HG02588 (cell line): ENCODE results near the gene PALM3.
"Not testable (repeated sequence)": the region's sequence is repeated elsewhere in the genome, so short reads cannot be mapped to it uniquely, and the experiment has no call there.

Source experiments
- ATAC-seq: cut with Tn5 transposase; IDR thresholded peaks from one replicate; pipeline ENCODE4 v1.9.1; 2021; ENCODE audit warnings: mild to moderate bottlenecking, moderate library complexity; ENCODE audit not compliant: unreplicated experiment

Gene PALM3

DNA sequence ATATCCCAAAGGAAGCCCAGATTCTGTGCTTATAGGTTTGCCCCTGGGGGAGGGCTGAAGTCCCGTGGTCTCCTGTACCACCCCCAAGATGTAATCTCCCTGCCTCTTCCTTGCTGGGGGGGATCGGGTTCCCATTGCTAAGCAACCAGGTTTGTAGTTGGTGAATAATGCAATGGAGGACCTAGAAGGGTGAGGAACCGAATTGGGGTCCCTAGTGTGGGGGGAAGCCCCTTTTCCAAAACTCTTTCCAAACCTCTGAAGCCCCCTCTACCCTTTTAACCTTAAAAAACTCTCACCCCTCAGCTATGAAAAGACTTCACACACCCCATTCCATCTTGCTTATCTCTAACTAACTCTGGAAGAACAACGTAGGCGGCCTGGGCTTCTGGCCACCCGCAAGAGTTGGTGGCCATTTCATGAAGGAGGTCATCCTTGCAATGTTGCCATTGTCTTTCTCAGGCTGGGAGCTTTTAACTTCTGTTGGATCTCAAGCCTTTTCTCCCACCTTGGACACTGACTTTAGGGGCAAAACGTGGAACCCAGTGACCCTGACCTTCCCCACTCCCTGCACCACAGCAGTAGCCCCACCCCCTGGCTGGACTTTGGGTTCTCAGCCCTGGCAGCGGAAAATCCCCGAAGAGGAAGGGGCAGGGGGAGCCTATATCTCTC is 661 bp downstream of the PALM3 start:
- ATAC-seq = no peak

DNA sequence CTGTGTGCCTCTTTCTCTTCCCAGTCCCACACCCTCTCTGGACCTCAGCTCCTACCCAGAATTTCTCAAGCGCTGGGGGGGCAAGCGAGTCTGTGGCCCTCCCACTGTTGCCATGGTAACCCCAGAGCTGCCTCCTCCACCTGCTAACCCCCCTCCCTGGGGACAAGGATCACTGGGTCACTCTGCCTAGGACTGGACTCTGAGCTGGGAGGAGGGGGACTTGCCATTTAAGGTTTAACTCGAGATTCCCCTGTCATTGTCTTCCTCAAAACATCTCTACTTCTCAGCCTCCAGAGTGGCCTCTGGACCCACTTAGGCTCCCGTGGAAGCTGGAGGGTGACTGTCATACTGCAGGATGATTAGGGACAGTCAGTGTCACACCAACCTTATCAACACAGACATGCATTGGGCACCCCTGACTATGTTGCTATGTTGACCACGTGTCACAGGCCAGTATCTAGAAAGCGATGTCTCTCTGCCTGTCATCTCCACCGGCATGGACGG is 2.2 kb downstream of the PALM3 start:
- no peak for ATAC-seq

DNA sequence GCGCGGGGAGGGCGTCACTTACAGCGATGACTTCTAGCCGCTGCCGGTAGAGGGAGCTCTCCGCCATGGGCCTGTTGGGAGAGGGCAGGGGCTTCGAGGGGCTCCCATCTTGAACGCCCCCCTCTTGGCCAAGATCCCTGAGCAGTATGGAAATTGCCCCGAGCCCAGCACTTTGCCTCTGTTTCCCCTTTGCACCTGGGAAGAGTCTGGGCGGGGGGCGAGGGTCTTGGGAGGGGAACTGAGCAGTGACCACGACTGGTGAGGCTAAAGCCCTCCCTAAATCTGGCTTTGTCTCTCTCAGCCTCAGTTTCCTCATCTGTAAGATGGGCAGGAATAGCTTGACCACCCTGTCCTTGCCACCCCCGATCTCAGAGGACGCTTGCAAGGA is 2.8 kb downstream of the PALM3 start:
- no peak for ATAC-seq

DNA sequence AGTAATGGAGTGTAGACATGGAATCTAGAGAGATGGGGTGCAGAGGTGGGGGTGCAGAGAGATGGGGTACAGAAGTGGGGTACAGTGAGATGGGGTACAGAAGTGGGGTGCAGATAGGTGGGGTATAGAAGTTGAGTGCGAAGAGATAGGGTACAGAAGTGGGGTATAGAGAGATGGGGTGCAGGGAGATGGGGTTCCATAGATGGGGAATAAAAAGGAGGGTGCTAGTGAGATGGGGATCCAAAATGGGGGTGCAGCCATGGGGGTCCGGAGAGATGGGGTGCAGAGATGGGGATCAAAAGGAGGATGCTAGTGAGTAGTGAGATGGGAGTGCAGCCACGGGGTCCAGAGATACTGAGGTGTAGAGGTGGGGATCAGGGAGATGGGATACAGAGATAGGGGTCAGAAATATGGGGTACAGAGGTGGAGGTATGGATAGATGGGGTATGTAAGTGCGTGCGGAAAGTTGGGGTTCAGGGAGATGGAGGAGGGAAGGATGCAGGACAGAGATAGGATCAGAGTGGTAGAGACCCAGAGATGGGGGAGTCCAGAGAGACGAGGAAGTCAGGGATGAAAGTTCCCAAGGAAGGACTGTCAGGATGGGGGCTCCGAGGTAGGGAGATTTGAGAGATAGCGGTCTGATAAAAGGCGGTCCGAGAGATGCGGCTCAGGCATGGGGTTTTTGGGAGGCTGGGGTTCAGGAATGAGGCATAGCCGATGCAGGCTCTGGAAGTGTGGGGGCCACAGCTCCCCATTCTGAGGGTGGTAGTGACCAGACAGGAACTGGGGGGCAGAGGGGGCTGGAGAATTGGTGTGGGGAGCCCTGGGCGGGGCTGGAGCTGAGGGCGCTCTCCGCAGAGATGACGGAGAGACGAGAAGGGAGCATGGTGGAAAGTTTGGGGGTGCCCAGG is 3.4 kb downstream of the PALM3 start:
- ATAC-seq = no peak

DNA sequence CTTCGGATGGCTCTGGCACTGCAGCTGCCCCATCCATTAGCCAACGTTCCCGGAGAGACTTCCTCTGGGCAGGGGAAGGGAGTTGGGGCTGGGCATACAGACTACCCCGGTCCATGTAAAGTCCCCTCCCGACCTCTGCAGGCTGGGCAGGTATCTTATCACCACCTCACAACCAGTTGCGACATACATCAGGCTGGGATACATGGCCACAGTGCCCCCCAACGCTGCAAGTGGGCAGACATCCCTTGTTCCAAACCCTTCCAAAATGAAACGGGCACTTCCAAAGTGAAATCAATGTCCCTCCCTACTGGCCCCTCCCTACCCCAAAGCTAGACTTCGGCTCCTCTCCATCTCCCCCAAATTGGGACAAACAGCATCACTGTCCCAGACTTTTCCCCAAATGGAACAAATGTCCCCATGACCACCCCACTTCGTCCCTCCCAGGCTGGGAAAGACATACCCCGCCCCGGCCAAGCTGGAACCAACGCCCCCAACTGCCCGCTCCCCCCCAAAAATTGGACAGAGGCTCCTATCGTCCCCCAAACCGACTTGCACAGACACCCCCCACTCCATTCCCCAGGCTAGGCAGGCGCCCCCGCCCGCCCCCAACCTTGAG is 5.0 kb downstream of the PALM3 start:
- ATAC-seq = no peak

DNA sequence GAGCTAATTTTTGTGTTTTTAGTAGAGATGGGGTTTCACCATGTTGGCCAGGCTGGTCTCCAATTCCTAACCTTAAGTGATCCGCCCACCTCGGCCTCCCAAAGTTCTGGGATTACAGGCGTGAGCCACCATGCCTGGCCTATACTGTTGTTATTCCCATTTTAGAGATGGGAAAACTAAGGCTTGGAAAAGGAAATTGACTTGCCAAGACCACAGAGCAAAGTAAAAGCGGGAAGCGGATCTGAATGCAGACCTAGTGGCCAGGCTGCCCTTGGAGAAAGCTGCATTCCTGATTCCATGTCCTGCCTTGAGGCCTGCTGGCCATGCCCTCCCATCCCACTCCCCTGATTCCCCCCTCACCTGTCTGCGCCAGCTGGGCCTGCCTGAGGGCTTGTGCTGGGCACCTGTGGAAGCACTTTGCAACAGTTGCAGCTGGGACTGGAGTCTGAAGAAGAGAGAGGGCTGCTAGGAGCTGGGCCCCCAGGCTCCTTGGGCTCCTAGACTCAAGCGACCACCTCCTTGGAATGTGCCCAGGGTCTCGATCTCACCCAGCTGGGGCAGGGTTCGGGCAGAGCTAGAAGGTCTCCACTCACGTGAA is 5.7 kb downstream of the PALM3 start:
- ATAC-seq = no peak

DNA sequence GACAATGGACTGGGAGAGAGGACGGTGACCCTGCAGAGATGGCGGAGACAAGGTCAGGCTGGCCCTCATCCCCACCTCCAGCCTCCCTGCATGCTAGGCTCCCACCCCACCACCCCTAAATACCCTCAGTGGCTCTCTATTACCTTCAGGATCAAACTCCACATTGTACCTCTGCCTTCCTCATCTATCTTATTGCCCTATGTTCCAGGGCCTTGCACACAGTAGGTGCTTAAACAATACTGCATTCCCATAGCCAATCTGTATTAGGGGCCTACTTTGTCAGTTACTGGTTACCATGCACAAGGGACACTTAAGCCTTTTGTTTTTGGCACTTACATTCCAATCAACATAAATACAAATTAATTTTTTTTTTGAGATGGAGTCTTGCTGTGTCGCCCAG is 6.5 kb downstream of the PALM3 start:
- ATAC-seq = no peak

DNA sequence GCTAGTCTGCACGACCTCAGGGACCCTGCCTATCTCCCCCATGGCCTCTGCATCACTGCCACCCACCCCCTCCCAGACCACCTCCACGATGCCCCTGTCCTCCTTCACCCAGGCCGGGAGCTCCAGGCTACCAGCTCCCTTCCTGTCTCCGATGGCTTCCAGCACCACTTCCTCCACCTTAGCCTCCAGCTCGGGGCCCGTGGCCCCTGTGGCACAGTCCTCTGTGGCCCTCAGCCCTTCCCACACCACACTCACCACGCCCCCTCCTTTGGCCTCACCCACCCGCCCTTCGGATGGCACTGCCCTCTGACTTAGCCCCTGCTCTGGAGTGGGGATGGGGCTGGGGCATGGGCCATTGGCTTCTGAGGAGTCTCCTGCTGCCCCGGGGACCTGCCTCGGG is 7.2 kb downstream of the PALM3 start:
- ATAC-seq = no peak

DNA sequence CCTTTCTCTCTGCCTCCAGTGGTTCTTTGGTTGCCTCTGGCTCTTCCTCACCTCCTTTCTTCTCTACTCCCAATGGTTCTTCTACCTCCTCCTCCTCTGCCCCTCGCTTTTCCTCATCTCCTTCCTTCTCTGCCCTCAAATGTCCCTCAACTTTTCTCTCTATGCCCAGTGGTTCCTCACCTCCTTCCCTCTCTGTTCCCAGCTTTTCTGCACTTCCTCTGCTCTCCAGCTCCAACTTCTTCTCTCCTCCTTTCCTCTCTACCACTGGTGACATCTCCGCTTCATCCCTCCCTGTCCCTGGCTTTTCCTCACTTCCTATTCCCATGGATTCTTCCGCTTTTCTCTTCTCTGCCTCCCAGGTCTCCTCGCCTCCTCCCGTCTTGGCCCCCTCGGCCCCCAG is 7.8 kb downstream of the PALM3 start:
- no peak for ATAC-seq

DNA sequence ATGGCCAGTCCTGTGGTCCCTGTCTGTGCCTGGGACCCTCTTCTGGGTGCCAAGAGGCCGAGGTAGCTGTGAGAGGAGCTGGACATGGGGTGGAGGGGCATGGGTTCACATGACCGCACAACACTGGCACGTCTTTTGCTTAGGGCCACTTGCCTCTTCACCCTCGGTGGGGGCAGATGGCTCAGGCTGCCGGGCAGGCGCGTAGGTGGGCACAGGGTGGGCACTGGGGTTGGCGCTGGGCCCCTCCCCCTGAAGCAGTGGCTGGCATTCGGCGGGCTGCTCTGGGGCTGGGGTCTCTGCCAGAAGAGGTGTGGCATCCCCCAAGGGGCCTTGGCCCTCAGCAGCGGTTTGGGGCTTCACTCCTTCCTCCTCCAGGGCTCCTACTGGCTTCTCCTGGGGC is 8.4 kb downstream of the PALM3 start:
- ATAC-seq = no peak

DNA sequence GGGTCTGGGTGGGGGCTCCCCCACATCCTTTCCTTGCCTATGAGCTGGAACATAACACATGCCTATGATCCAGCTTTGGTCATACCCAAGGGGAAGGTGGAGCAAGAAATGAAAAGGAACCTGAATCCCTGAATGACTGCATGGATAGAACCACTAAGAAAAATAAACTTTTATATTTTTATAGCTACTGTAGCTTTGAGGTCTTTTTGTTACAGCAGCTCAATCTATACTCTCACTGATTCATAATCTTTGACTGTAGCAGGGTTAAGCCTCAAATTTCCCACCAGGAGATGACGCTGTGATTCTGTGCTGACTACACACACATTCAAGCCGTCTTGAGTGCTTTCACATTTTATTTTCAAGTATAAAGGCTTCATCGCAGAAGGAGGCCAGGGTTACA is 8.8 kb downstream of the PALM3 start:
- ATAC-seq = no peak

DNA sequence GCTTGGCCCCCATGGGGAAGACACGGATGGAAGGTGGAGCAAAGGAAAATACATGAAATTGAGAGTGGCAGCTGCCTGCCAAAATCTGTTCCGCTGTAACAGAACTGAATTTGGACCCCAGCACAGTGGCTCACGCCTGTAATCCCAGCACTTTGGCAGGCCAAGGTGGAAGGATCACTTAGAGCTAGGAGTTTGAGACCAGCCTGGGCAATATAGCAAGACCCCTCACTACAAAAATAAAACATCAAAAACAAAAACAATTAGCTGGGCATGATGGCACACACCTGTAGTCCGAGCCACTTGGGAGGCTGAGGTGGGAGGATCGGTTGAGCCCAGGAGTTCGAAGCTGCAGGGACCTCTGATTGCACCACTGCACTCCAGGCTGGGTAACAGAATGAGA is 9.4 kb downstream of the PALM3 start:
- no peak for ATAC-seq

DNA sequence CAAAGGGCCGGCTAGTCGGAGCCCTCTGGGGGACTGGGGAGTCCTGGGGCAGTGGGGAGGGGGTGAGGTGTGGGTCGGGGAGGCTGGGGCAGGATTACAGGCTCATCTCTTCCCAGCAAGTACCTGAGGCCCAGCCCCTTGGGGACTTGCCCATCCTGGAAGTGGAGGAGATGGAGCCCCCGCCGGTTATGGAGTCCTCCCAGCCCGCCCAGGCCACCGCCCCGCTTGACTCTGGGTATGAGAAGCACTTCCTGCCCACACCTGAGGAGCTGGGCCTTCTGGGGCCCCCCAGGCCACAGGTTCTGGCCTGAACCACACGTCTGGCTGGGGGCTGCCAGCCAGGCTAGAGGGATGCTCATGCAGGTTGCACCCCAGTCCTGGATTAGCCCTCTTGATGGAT is 9.9 kb downstream of the PALM3 start:
- no peak for ATAC-seq

DNA sequence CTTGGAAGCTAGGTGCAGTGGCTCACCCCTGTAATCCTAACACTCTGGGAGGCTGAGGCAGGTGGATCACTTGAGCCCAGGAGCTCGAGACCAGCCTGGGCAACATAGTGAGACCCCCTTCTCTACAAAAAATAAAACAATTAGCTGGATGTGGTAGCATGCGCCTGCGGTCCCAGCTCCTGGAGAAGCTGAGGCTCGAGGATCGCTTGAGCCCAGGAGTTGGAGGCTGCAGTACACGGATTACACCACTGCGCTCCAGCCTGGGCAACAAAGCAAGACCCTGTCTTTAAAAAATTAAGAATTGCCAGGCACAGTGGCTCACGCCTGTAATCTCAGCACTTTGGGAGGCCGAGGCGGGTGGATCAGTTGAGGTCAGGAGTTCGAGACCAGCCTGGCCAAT is 10.9 kb downstream of the PALM3 start:
- ATAC-seq = not testable (repeated sequence)

DNA sequence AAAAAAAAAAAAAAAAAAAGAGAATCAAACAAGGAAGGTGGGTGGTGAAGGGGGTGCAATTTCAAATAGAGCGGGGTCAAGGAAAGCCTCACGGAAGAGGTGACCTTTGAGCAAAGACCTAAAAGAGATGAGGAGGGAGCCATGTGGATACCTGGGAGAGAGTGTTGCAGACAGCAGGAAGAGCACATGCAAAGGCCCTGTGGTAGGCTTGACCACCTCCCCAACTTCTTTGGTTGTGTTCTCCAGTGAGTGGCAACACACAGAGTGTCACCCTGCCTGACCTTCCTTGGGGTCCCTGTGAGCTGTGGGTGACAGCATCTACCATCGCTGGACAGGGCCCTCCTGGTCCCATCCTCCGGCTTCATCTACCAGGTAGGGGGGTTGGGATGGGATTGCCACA is 11.4 kb downstream of the PALM3 start:
- no peak for ATAC-seq

DNA sequence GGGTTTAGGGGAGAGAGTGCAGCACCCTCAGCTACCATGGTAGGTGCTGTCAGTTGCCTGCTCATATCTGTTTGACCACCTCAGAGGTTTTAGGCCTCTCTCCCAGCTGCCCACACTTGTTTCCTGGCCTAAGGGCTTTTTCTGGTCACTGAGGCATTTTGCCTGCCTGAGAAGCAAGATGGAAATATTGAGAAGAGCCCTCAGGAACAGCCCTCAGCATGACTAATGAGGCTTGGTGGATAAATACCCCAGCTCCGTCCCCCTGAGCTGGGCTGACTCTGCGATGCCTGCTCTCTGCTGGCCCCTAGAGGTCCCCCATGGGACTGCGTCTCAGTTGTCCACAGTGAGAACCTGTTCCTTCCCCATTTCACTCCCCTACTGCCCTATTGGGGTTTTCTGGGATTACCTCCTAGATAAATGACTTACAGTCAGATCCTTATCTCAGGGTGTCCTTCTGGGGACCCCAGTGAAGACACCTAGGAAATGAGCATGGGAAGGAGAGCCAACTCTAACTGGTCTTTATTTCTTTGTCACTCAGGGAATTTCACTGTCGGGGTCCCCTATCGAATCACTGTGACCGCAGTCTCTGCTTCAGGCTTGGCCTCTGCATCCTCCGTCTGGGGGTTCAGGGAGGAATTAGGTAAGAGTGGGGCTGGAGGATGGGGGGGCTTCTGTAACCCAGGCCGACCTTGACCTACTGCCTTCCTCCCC is 13.3 kb downstream of the PALM3 start:
- no peak for ATAC-seq

DNA sequence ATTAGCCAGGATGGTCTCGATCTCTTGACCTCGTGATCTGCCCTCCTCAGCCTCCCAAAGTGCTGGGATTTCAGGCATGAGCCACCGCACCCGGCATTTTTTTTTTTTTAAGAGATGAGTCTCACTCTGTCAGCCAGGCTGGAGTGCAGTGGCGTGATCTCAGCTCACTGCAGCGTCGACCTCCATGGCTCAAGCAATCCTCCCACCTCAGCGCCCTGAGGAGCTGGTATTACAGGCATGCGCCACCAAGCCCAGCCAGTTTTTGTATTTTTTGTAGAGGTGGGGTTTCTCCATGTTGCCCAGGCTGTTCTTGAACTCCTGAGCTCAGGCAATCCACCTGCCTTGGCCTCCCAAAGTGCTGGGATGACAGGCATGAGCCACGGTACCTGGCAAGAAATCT is 14.0 kb downstream of the PALM3 start:
- not testable (repeated sequence) for ATAC-seq

DNA sequence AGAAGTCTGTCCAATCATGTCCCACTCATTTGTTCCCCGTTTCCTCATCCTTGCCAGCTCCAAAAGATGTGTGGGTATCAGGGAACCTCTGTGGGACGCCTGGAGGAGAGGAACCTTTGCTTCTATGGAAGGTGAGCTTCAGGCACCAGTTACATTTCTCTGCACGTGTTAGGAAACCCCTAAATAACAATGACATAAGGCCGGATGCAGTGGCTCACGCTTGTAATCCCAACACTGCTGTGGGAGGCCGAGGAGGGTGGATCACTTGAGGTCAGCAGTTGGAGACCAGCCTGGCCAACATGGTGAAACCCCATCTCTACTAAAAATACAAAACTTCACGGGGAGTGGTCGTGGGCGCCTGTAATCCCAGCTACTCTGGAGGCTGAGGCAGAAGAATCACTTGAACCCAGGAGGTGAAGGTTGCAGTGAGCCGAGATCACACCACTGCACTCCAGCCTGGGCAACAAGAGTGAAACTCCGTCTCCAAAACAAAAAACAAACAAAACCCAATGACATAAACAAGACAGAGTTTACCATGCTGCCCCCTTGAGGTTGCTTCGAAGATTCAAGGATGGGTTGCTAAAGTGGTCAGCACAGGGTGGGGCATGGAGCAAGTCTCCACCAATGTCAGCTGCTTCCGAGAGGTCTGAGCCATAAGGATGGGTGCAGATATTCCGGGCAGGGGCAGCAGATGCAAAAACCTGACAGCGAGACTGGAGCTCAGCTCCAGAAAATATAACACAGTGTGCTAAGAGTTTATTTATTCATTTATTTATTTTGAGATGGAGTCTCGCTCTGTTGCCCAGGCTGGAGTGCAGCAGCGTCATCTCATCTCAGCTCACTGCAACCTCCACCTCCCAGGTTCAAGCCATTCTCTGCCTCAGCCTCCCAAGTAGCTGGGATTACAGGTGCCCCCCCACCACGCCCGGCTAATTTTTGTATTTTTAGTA is 18.9 kb downstream of the PALM3 start:
- ATAC-seq = not testable (repeated sequence)

DNA sequence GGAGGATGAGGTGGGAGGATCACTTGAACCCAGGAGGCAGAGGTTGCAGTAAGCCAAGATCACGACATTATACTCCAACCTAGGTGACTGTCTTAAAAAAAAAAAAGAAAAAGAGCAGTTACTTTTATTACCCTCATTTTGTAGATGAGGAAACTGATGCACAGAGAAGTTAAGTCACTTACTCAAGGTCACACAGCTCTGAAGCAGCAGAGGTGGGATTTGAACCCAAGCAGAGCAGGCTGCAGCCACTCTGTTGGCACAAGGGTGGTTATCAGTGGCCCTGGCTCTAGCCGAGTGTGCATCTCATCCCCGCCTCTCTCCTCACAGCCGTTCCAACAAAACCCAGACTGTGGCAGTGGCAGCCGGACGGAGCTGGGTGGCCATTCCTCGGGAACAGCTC is 22.7 kb downstream of the PALM3 start:
- no peak for ATAC-seq

DNA sequence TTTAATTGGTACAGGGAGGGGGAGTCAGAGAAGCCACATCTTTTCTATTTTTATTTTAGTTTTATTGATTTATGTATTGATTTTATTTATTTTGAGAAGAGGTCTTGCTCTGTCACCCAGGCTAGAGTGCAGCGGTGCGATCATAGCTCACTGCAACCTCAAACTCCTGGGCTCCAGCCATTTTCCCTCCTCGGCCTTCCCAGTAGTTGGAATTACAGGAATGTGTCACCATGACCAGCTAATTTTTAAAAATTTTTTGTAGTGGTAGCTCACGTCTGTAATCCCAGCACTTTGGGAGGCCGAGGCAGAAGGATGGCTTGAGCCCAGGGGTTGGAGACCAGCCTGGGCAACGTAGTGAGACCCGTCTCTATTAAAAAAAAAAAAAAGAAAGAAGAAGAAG is 26.2 kb downstream of the PALM3 start:
- no peak for ATAC-seq
